GM12878 (cell line): Measurements from ENCODE around the gene C6orf89. TPM values are rescaled to one million over a fixed set of nuclear protein-coding genes. Genes with fewer than 3 reads are reported as not detected.
A peak's percentile ranks its signal among the peaks of the same experiment; 100 is the strongest.

Experiments
- ATAC-seq: fragments of 200-7000 bp; cut with Tn5 transposase; 3 replicates; pipeline ENCODE4 v1.9.1; 2020; ENCODE audit warnings: mild to moderate bottlenecking, moderate library complexity
- BruUV-seq: library from RNA; stranded (reverse); fragments of 400-500 nt; replicated peaks from 2 replicates; lab custom pipeline; 2021; lab: Mats Ljungman, UMichigan
- CTCF ChIA-PET: fragments of 300-600 bp; sonication (Branson Sonifier 250); formaldehyde crosslinking; extraction: SDS; loops from one replicate; lab custom pipeline; 2021; ENCODE audit warnings: inconsistent platforms; lab: Yijun Ruan, JAX
- POLR2A ChIA-PET: fragments of 350-600 bp; formaldehyde crosslinking; extraction: SDS; loops from one replicate; lab custom pipeline; 2021; ENCODE audit warnings: inconsistent platforms; lab: Charles Lee
- RAD21 ChIA-PET: fragments of 300-600 bp; sonication (Branson Sonifier 250); formaldehyde crosslinking; loops from one replicate; lab custom pipeline; 2023; ENCODE audit warnings: antibody characterized with exemption; ENCODE audit not compliant: unreplicated experiment; lab: Charles Lee
- SMC1A ChIA-PET: fragments of 300-600 bp; sonication (Branson Sonifier 250); formaldehyde crosslinking; loops from one replicate; lab custom pipeline; 2023; ENCODE audit not compliant: unreplicated experiment, uncharacterized antibody; lab: Charles Lee
- DNase-seq: peaks from one replicate; pipeline ENCODE4 v3.0.0-alpha.2; 2011; ENCODE audit warnings: low read depth, low spot score
- FAIRE-seq: peaks from 3 replicates; lab custom pipeline; 2011; peaks lifted over from hg19 to GRCh38; lab: Jason Lieb, UNC
- H2AFZ ChIP-seq: 2 replicates; pipeline ENCODE4 v1.6.0; 2011; ENCODE audit warnings: low read depth, low read length, control low read depth; ENCODE audit not compliant: control insufficient read depth
- H3K27ac ChIP-seq: 2 replicates; pipeline ENCODE4 v1.5.1; 2011; ENCODE audit warnings: control low read depth; ENCODE audit not compliant: control insufficient read depth, insufficient read depth
- H3K27me3 ChIP-seq, 2 experiments: replicated peaks in 1 of 2; 2 replicates each; pipeline versions ENCODE4 v1.6.0 to v1.6.1; 2011; ENCODE audit warnings: low read length in 1 of 2; ENCODE audit not compliant: control insufficient read depth in 2 of 2, insufficient read depth in 2 of 2
- H3K36me3 ChIP-seq, 2 experiments: 2 replicates each; pipeline ENCODE4 v1.5.1; 2011; ENCODE audit warnings: low read length in 1 of 2; ENCODE audit not compliant: control insufficient read depth in 2 of 2, insufficient read depth in 2 of 2
- H3K4me1 ChIP-seq: 2 replicates; pipeline ENCODE4 v1.6.1; 2011; ENCODE audit warnings: mild to moderate bottlenecking, low read length, moderate library complexity, mixed read lengths; ENCODE audit not compliant: control insufficient read depth, insufficient read depth
- H3K4me2 ChIP-seq: 2 replicates; pipeline ENCODE4 v1.6.0; 2011; ENCODE audit warnings: control low read depth; ENCODE audit not compliant: control insufficient read depth, insufficient read depth
- H3K4me3 ChIP-seq: fragments of 200-600 bp; sonication (generic); 2 replicates; pipeline ENCODE4 v1.5.1; 2016
- H3K79me2 ChIP-seq: 2 replicates; pipeline ENCODE4 v1.6.0; 2011; ENCODE audit warnings: low read length; ENCODE audit not compliant: control insufficient read depth, insufficient read depth
- H3K9ac ChIP-seq: 2 replicates; pipeline ENCODE4 v1.8.0; 2011; ENCODE audit warnings: low read length, control low read depth, mixed read lengths; ENCODE audit not compliant: control insufficient read depth, insufficient read depth
- H3K9me3 ChIP-seq: replicated peaks from 3 replicates; pipeline ENCODE4 v1.5.1; 2011; ENCODE audit warnings: mild to moderate bottlenecking, low read length; ENCODE audit not compliant: control insufficient read depth, insufficient read depth
- H4K20me1 ChIP-seq: 2 replicates; pipeline ENCODE4 v1.6.0; 2011; ENCODE audit not compliant: control insufficient read depth, insufficient read depth
- IKZF2 ChIP-seq, 2 experiments: fragments of 450-650 bp; IDR thresholded peaks; 2 replicates each; pipeline ENCODE4 v1.6.1; 2017; ENCODE audit warnings: mild to moderate bottlenecking in 2 of 2, moderate library complexity in 2 of 2
- KLF5 ChIP-seq: fragments of 450-650 bp; IDR thresholded peaks from 2 replicates; pipeline ENCODE4 v1.6.1; 2014; ENCODE audit warnings: mild to moderate bottlenecking; ENCODE audit not compliant: partially characterized antibody
- PAX8 ChIP-seq: fragments of 450-650 bp; IDR thresholded peaks from 2 replicates; pipeline ENCODE4 v1.6.1; 2017; ENCODE audit warnings: mild to moderate bottlenecking, moderate library complexity
- POLR2AphosphoS5 ChIP-seq: IDR thresholded peaks from 2 replicates; pipeline ENCODE4 v1.6.1; 2011; ENCODE audit warnings: mild to moderate bottlenecking, low read length, inconsistent platforms
- USF2 ChIP-seq: IDR thresholded peaks from 2 replicates; pipeline ENCODE4 v1.6.1; 2011; ENCODE audit warnings: low read depth, low read length, improper control_type of control experiment, borderline replicate concordance
- ZNF622 ChIP-seq: fragments of 450-650 bp; IDR thresholded peaks from 2 replicates; pipeline ENCODE4 v1.6.1; 2017; ENCODE audit warnings: mild to moderate bottlenecking, inconsistent platforms
- WGBS: methylation state at CpG from one replicate; pipeline ENCODE4 v1.1.6; 2016; ENCODE audit warnings: low lambda C conversion rate; ENCODE audit not compliant: insufficient replicate concordance, insufficient coverage; ENCODE audit errors: missing lambda C conversion rate; 5-methylcytosine and 5-hydroxymethylcytosine counted together
- in situ Hi-C: fragments of 300-500 bp; cut with MboI; formaldehyde crosslinking; loops from 9 replicates; pipeline ENCODE4 v1.14.3; 2018; ENCODE audit warnings: mixed read lengths
- intact Hi-C: fragments of 100-400 bp; cut with micrococcal nuclease; formaldehyde crosslinking; loops from one replicate; pipeline ENCODE4 v1.14.2; 2022; ENCODE audit not compliant: unreplicated experiment
- polyA plus RNA-seq, 11 experiments: library from polyadenylated mRNA; depleted of rRNA in 4 of 11; unstranded in 6 of 11; stranded (reverse) in 5 of 11; fragments of >200 nt; fragmentation: Nextera tagmentation in 4 of 11; fragmentation: Illumina TruSeq in 1 of 11; extraction: Ambion mirVana in 4 of 11; extraction: Trizol in 1 of 11; gene quantifications; 1 replicate in 1 of 11; 2 replicates in 10 of 11; pipeline versions ENCODE4 v1.2.1 to v1.2.3, GENCODE V29; 2011 to 2016; ENCODE audit warnings: inconsistent platforms in 2 of 11, missing spikeins in 2 of 11, low read depth in 1 of 11
- total RNA-seq, 4 experiments: library from RNA; depleted of rRNA in 3 of 4; stranded (reverse); fragments of >200 nt in 3 of 4; fragmentation: Illumina TruSeq in 1 of 4; extraction: Trizol in 1 of 4; gene quantifications; 2 replicates each; pipeline versions ENCODE4 v1.2.1 to v1.2.3, GENCODE V29; 2013 to 2021

The C6orf89 gene
- total and polyA plus RNA-seq, 10 of the 15 experiments (the other 5 are each of a cell fraction or from before 2014, with no cell fraction given) = 10.8 to 42.7 (median 28.6) TPM

- SMC1A ChIA-PET = no interaction called here
- RAD21 ChIA-PET = no interaction called here
- Histone ChIP-seq H3K27me3 (no peaks in the 10 kb centered on the region), H4K20me1 (no peaks in the 10 kb centered on the region), H3K36me3 (peaks cover 28 to 34% of the 10 kb centered on the region in 2 experiments), H3K4me3 (no peak overlapping the region), H3K4me1 (peaks cover 13% of the 10 kb centered on the region), H3K9me3 (no peaks in the 10 kb centered on the region), H3K9ac (no peak overlapping the region), H3K79me2 (no peaks in the 10 kb centered on the region), H2AFZ (no peak overlapping the region)
- FAIRE-seq = no peak
- CTCF ChIA-PET = no interaction called here
- WGBS = 88% methylated on average over 4 of the region's 4 CpGs
- no peak for ATAC-seq
- POLR2A ChIA-PET = interaction anchor here (1.2 kb wide), 1 partner anchor 13 kb away, joined by 3 read pairs; no protein-coding TSS in a partner anchor
- in situ Hi-C loops (no loop called here), intact Hi-C loops (no loop called here)
- no peak for DNase-seq
- BruUV-seq = no TSS peak
- TF ChIP-seq ZNF622 = no peak
- TF ChIP-seq IKZF2 (IDR thresholded peaks at IDR 0.05) = no peak
- TF ChIP-seq POLR2AphosphoS5 = peak; percentile 26; the same call in 1 of the 2 replicates
- TF ChIP-seq, all 136 proteins: peak for 1
- no peak overlapping the region for H3K27ac ChIP-seq
- no peak overlapping the region for H3K4me2 ChIP-seq
These were observed 82.0 kb downstream of the C6orf89 start for GRCh38 chr6:36967757-36968156.

GRCh38 chr6:36968266-36968977 lies 82.7 kb downstream of the C6orf89 start:
- Histone ChIP-seq H3K36me3 (peaks cover 28 to 34% of the 10 kb centered on the region in 2 experiments), H3K9ac (no peak overlapping the region), H3K27me3 (no peaks in the 10 kb centered on the region), H3K79me2 (no peaks in the 10 kb centered on the region), H3K27ac (no peak overlapping the region), H4K20me1 (no peaks in the 10 kb centered on the region)
- ATAC-seq = no peak
- no peak for FAIRE-seq
- ChIA-PET POLR2A (interaction anchor here (0.7 to 1.2 kb wide), 2 partner anchors 13 to 38 kb away, joined by 3 read pairs; no protein-coding TSS in a partner anchor), CTCF (no interaction called here)
- in situ Hi-C loops = no loop called here
- WGBS = 88% methylated on average over 16 of the region's 16 CpGs
- TF ChIP-seq USF2 = no peak
- no peak for TF ChIP-seq KLF5
- no peak for TF ChIP-seq PAX8
- TF ChIP-seq POLR2AphosphoS5 = 0 out of 2 replicates have a peak, but pooled peaks have one; percentile 2
- TF ChIP-seq, all 136 proteins: peak for 1
- Histone ChIP-seq H3K9me3 (no peaks in the 10 kb centered on the region), H3K4me1 (peaks cover 6% of the 10 kb centered on the region), H3K4me3 (no peak overlapping the region), H2AFZ (no peak overlapping the region), H3K4me2 (no peak overlapping the region)
- intact Hi-C loops = no loop called here
- no peak for DNase-seq
- RAD21 ChIA-PET = no interaction called here
- BruUV-seq = TSS peak; percentile 70
- SMC1A ChIA-PET = no interaction called here
